ENCODE measurements around the gene ACACB.

ACACB gene

DNA sequence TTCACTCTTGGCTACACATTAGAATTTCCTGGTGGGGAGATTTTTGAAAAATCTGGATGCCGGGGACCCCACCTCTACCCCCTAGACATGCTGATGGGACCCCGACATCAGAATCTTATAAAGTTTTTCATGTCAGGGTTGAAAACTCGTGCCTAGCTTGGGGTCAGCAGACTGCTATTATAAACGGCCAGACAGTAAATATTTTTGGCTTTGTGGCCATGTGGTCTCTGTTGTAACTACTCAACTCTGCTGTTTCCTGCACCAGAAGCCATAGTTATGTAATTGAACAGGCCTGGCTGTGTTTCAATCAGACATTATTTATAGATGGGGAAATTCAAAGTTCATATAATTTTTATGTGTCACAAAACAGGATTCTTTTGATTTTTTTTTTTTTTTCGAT, 41.6 kb downstream of the ACACB start:
- TF ChIP-seq CTCF (IDR thresholded peaks at IDR 0.05): no peak

DNA sequence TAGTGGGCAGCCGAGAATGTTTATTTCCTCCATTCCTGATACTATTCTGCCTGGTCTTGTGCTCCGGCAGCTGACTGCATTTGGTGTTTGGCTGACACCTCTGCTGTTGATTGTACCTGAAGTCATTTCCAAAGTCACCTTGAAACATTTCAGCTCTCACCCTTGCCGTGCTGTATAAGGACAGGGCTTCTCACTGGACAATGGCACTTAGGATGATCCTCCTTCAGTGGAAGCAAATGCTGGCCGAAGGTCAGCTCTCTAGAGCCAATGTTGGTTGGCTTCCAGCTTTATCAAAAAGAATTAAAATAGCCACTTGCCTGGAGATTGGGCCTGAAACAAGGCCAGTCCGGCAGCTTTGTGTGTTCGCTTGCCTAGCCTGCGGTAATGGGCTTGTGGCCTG, 44.0 kb downstream of the ACACB start:
- no peak for TF ChIP-seq CTCF (IDR thresholded peaks at IDR 0.05)

DNA sequence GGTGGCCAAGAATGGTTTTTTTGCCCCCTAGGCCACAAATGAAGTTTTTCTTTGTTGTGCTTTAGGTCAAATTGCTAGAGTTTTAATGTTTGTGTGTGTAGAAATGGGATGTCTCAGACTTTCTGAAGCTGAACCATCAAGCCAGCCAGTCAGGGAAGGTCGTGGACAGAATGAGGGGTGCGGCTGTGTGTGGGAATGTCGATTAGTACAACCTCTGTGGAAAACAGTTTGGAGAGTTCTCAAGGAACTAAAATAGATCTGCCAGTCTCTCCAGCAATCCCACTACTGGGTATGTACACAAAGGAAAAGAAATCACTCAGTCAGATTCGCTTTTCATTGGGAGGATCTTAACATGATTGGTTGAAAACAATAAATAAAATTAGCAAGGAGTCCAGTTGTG, 44.5 kb downstream of the ACACB start:
- no peak for TF ChIP-seq CTCF (IDR thresholded peaks at IDR 0.05)

DNA sequence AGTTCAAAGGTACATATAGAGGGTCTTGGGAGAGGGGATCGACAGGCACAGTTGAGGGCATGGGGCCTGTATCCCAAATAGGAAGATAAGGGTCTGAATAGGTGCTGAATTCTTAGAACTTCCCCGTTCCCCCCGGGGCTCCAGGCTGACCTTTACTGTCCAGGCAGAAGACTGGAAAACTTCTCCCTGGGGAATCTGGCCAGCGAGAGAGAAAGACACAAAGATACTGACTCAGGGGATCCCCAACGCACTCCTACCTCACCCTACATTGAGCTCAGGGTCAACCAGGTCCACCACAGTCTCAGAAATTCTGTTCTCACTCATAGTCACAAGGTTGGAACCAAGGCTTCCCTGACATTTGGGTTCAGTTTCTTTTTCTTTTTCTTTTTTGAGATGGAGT, 46.2 kb downstream of the ACACB start:
- TF ChIP-seq CTCF (IDR thresholded peaks at IDR 0.05): no peak

- no peak for TF ChIP-seq CTCF (IDR thresholded peaks at IDR 0.05)
These were observed 46.8 kb downstream of the ACACB start for GRCh38 chr12:109163167-109163566.

DNA sequence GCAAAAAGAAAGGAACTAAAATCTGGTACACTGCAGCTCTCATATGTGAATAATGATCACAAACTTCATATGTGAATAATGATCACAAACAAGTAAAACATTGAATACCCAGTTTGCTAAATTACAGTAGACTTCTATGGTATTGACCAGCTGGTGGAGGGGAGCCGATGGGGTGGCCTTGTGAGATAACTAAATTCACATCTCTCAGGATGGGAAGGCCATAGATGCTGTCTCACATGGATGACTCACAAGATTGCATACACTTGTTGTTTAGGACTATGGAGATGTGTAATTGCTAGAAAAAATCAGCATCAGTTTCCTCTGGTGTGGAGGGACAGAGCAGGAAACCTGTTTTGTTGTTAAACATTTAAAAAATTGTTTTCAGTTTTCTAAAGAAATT, 49.2 kb downstream of the ACACB start:
- no peak for TF ChIP-seq CTCF (IDR thresholded peaks at IDR 0.05)

GRCh38 chr12:109166371-109166770, 50.0 kb downstream of the ACACB start:
- no peak for TF ChIP-seq CTCF (IDR thresholded peaks at IDR 0.05)

DNA sequence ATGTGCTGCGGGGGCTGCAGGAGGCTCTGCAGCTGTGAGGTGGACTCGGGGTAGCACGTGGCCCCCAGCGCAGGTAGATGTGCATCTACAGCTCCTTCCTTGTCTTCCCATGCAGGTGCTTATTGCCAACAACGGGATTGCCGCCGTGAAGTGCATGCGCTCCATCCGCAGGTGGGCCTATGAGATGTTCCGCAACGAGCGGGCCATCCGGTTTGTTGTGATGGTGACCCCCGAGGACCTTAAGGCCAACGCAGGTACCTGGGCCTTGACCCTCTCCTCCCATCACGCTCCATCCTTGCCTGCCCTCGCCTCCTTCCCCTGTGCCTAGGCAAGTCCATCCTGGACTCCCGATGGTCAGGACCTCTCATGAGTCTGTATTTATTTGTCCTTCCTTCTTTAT, 51.4 kb downstream of the ACACB start:
- TF ChIP-seq CTCF (IDR thresholded peaks at IDR 0.05): no peak
